SH-SY5Y (cell line): ENCODE results near the gene RNF113B.

Experiments
- GATA2 ChIP-seq: IDR thresholded peaks from 2 replicates; pipeline ENCODE4 v1.6.1; 2011; ENCODE audit warnings: mild to moderate bottlenecking, low read depth, low read length
- GATA3 ChIP-seq: IDR thresholded peaks from 2 replicates; pipeline ENCODE4 v1.6.1; 2011; ENCODE audit warnings: low read depth, mild to moderate bottlenecking, low read length, moderate library complexity

GRCh38 chr13:98208606-98209005 lies 31.5 kb upstream of the RNF113B start:
- TF ChIP-seq GATA2 = no peak
- TF ChIP-seq GATA3 = no peak
